ENCODE data around the gene KLF13.

The KLF13 gene

DNA sequence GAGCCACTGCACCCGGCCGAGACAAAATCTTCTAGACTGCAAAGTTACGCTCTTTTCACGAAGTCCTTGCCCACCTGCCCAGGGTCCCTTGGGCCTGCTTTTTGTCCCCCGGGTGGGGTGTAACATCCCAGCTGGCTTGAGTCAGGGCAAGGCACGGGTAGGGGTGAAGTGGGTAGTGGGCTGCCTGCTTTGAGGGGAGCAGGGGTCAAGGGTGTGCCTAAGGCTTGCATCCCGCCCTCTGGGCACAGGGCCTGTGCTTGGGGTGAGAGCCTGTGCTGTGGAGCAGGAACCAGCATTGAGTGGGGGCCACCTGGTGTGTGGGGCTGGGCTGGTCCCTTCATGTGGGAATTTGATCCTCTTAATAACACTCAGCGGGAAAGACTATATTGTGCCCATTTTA is 74.6 kb downstream of the KLF13 start:
- no peak for TF ChIP-seq GABPA (IDR thresholded peaks at IDR 0.05; ENCODE audit: low read depth)
- TF ChIP-seq, protein P1, sequence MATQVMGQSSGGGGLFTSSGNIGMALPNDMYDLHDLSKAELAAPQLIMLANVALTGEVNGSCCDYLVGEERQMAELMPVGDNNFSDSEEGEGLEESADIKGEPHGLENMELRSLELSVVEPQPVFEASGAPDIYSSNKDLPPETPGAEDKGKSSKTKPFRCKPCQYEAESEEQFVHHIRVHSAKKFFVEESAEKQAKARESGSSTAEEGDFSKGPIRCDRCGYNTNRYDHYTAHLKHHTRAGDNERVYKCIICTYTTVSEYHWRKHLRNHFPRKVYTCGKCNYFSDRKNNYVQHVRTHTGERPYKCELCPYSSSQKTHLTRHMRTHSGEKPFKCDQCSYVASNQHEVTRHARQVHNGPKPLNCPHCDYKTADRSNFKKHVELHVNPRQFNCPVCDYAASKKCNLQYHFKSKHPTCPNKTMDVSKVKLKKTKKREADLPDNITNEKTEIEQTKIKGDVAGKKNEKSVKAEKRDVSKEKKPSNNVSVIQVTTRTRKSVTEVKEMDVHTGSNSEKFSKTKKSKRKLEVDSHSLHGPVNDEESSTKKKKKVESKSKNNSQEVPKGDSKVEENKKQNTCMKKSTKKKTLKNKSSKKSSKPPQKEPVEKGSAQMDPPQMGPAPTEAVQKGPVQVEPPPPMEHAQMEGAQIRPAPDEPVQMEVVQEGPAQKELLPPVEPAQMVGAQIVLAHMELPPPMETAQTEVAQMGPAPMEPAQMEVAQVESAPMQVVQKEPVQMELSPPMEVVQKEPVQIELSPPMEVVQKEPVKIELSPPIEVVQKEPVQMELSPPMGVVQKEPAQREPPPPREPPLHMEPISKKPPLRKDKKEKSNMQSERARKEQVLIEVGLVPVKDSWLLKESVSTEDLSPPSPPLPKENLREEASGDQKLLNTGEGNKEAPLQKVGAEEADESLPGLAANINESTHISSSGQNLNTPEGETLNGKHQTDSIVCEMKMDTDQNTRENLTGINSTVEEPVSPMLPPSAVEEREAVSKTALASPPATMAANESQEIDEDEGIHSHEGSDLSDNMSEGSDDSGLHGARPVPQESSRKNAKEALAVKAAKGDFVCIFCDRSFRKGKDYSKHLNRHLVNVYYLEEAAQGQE (IDR thresholded peaks at IDR 0.05; ENCODE audit: insufficient replicate concordance, low read depth) = no peak
- TF ChIP-seq POLR2AphosphoS5 (IDR thresholded peaks at IDR 0.05; ENCODE audit: low read depth) = no peak
- TF ChIP-seq, protein P2, sequence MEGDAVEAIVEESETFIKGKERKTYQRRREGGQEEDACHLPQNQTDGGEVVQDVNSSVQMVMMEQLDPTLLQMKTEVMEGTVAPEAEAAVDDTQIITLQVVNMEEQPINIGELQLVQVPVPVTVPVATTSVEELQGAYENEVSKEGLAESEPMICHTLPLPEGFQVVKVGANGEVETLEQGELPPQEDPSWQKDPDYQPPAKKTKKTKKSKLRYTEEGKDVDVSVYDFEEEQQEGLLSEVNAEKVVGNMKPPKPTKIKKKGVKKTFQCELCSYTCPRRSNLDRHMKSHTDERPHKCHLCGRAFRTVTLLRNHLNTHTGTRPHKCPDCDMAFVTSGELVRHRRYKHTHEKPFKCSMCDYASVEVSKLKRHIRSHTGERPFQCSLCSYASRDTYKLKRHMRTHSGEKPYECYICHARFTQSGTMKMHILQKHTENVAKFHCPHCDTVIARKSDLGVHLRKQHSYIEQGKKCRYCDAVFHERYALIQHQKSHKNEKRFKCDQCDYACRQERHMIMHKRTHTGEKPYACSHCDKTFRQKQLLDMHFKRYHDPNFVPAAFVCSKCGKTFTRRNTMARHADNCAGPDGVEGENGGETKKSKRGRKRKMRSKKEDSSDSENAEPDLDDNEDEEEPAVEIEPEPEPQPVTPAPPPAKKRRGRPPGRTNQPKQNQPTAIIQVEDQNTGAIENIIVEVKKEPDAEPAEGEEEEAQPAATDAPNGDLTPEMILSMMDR (IDR thresholded peaks at IDR 0.05; ENCODE audit: insufficient read depth, low read length) = no peak
- no peak for TF ChIP-seq SPI1 (IDR thresholded peaks at IDR 0.05; ENCODE audit: borderline replicate concordance, low read depth)
- no peak overlapping the region for H3K27ac ChIP-seq (replicated peaks)
- H3K4me3 ChIP-seq (replicated peaks; ENCODE audit: insufficient read depth, low read length) = no peak overlapping the region
- no peak for DNase-seq (ENCODE audit: low read depth in 1 of 2, low spot score in 1 of 2)
- H3K27me3 ChIP-seq (ENCODE audit: insufficient read depth, poor library complexity, severe bottlenecking) = no peaks in the 10 kb centered on the region

DNA sequence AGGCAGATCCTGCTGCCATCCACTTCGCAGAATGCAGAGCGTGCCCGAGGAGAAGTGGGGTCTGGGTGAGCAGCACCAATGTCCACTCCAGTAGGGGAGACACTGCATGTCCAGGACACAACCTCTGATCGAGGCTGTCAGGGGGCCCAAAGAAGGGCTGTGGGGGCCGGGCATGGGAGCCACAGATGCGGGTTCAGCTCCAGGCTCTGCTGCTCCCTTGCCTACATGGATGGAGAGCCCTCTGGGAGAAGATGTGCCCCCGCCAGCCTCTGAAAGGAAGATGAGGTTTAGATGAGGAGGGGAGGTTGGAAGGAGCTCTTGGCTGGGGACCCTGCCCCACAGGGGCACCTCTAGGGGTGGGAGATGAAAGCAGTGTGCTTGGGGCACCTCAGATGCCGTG is 75.4 kb downstream of the KLF13 start:
- H3K4me3 ChIP-seq (replicated peaks; ENCODE audit: insufficient read depth, low read length) = no peak overlapping the region
- no peak for TF ChIP-seq POLR2AphosphoS5 (IDR thresholded peaks at IDR 0.05; ENCODE audit: low read depth)
- TF ChIP-seq, protein P1 (IDR thresholded peaks at IDR 0.05; ENCODE audit: insufficient replicate concordance, low read depth) = no peak
- TF ChIP-seq, protein P2 (IDR thresholded peaks at IDR 0.05; ENCODE audit: insufficient read depth, low read length) = no peak
- no peak for TF ChIP-seq SPI1 (IDR thresholded peaks at IDR 0.05; ENCODE audit: borderline replicate concordance, low read depth)
- TF ChIP-seq GABPA (IDR thresholded peaks at IDR 0.05; ENCODE audit: low read depth) = no peak
- DNase-seq (ENCODE audit: low read depth in 1 of 2, low spot score in 1 of 2) = no peak

DNA sequence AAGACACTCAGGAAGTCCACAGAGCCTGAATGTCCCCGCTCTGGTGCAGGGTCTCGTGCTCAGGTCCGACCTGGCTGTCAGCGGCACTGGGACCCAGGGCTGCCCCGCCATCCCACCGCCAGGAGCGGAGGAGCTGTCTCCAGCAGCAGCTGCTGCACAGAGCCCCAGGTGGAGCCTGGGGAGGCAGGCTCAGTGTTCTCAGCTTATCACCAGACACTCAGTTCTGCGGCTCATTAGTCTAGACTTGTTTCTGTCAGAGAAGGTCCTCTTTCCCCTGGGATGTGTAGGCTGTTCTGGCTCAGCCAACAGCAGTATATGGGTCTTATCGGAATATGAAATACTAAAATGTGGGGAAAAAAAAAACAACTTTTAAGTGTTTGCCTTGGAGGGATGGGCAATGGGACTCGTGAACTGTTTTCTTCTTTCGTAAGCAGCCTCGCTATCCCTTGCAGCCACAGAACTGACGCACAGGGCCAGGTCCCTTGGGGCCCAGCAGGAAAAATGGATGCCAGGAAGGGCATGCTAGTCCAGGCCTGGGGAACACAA is 75.9 kb downstream of the KLF13 start:
- H3K27me3 ChIP-seq (ENCODE audit: insufficient read depth, poor library complexity, severe bottlenecking) = no peaks in the 10 kb centered on the region
- TF ChIP-seq POLR2AphosphoS5 (IDR thresholded peaks at IDR 0.05; ENCODE audit: low read depth) (no peak), SPI1 (IDR thresholded peaks at IDR 0.05; ENCODE audit: borderline replicate concordance, low read depth) (no peak), GABPA (IDR thresholded peaks at IDR 0.05; ENCODE audit: low read depth) (no peak)
- TF ChIP-seq, protein P2 (IDR thresholded peaks at IDR 0.05; ENCODE audit: insufficient read depth, low read length) = no peak
- TF ChIP-seq, protein P1 (IDR thresholded peaks at IDR 0.05; ENCODE audit: insufficient replicate concordance, low read depth) = no peak
- H3K4me3 ChIP-seq (replicated peaks; ENCODE audit: insufficient read depth, low read length) = no peak overlapping the region
- H3K27ac ChIP-seq (replicated peaks) = no peak overlapping the region
- no peak for DNase-seq (ENCODE audit: low read depth in 1 of 2, low spot score in 1 of 2)

More for the DNA sequence above, 75.4 kb downstream of the KLF13 start:
- Histone ChIP-seq H3K27me3 (ENCODE audit: insufficient read depth, poor library complexity, severe bottlenecking) (no peaks in the 10 kb centered on the region), H3K27ac (replicated peaks) (no peak overlapping the region)

Measured in HL-60 (cell line).